HG03025 (cell line): ENCODE data around the gene ABCC5.
A peak's percentile ranks its signal among the peaks of the same experiment; 100 is the strongest.
"Not testable (repeated sequence)": the region's sequence is repeated elsewhere in the genome, so short reads cannot be mapped to it uniquely, and the experiment has no call there.

Experiments used
- ATAC-seq: cut with Tn5 transposase; IDR thresholded peaks from one replicate; pipeline ENCODE4 v1.9.1; 2021; ENCODE audit warnings: mild to moderate bottlenecking, moderate library complexity; ENCODE audit not compliant: unreplicated experiment, low FRiP score

ABCC5 gene

DNA sequence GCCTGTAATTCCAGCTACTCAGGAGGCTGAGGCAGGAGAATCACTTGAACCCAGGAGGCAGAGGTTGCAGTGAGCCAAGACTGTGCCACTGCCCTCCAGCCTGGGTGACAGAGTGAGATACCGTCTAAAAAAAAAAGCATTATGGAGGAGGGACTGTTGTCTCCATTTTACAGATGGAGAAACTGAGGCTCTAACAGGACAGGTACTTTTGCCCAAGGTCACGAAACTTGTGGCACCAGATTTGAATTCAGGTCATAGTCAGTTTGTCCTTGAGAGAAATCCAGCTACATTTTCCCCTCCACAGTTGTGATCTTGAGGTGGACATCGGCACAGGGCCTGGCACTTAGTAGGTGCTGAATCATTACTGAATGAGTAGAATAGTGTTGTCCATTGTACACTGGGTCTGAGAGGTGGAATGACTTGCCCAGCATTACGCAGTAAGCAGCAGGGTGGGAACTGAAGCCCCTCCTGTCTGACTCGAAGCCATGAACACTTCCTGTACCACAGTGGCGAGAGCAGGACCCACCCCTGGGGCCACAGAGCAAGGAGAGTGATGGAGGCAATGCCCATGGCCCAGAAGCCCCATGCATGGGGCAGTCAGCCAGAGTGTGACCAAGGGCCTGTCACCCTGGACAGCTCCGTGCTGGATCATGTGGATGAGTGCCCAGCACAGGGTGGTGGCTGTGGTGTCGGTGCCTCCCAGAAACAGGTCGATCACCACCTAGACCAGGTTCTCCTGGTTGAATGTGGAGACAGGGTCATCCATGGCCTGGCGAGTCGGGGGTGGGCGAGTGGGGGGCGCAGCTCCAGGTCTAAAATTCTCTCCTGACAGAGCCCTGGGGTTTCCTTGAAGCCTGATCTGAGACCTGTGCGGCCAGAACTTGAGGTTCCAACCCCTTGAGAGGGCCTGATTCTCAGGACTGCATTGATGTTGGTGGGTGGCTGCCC is 112.6 kb downstream of the ABCC5 start:
- no peak for ATAC-seq

DNA sequence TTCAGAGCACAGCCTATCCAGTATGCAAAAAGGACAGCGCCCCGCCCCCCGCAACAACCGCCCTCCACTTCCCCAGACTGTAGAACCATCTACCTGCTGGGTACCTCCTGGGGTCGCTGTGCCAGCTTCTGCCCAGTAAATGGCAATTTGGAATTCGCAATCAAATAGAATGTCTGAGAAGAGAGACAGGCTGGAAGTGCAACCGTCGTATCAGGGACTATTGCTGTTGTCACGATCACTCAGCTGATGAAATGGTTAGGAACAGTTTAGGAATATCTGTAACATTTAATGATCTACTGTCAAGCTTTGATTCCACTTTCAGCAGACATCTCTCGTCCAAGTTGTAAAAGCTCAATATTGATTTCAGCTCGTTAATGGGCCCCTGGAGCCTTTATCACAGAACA is 119.7 kb downstream of the ABCC5 start:
- ATAC-seq: no peak

DNA sequence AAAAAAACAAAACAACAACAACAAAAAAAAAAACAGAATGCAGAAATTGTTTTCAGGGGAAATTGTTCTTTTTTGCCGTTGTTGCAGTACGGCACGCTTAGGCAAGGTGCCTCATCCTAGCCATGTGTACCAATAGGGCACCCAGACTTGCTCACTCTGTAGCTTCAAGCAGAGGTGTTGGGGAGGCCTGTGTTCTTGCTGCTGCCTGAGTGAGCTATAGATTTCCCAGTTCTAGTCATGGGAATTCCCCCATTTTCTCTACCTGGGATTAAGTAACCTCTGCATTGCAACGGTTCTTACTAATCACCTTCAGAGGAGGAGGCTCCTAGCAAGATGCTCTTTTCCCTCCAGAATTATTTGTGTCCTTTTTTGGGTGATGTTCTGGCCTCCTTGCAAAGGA is 120.1 kb downstream of the ABCC5 start:
- ATAC-seq: no peak

DNA sequence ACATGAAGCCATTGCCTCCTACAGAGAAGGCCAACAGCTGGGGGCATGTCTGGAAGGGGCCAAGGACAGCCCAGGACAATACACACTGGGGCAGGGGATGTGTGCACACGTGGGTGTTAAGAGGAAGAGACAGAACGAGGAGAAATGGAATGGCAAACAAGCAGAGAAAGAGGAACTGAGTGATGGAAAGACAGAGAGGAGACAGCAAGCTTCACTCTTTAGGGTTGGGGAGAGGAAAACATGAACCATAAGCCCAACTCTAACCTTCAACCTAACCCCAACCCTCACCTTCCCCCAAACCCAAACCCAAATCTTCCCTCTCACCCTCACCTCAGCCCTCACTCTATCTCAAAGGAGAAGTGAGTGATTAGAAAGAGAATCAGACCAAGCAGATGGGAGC is 121.1 kb downstream of the ABCC5 start:
- ATAC-seq: no peak

DNA sequence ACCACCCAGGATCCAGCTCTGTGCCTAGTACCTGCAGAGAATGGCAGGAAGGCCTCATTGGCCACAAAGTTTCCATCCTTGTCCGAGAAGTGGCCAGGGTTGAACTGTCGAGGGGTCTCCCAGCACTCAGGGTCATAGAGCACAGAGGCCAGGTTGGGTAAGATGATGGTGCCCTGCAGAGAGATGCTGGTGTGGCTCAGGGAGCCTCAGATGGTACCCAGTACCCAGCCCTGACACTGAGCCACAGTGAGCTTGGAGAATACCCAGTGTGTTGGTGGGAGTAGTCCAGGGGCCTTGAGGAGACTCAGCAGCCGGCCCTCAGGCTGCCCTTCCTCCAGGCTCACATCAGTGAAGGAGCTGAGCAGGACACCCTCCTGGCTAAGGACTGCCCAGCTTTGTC is 121.5 kb downstream of the ABCC5 start:
- ATAC-seq: no peak

DNA sequence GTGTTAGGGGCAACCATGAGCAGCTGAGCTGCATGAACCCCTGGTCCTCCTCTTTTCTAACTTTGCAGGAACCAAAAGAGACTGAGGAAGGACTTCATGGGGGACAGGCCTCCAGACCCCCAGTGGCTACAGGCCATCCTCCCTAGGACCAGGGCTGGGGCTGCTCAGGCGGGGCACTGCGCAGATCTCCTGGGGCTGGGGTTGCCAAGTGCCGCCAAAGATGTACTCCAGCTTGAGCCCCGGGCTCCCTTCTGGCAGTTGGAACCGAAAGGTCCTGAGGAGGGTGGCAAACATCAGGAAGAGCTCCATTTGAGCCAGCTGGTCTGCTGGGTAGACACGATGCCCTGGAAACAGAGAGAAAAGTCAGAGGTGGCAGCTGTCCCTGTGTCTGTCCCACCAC is 121.9 kb downstream of the ABCC5 start:
- ATAC-seq: no peak

DNA sequence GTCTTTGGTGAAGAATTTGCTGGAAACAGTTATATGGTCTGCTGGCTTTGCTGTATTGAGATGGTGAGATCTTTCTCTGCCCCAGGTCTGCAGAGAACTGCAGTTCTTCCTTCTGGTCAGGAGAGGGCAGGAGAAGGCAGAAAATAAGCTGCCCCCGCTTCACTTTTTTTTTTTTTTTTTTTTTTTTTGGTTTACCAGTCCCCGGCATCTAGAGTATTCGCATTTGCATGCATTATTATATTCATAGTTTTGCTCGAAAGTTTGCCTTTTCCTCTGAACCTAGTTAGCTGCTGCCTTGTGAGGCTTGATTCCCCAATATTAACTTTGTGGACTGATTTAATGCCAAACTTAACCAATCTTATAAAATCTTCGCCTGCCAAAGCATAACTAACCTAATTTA is 122.4 kb downstream of the ABCC5 start:
- ATAC-seq: no peak

DNA sequence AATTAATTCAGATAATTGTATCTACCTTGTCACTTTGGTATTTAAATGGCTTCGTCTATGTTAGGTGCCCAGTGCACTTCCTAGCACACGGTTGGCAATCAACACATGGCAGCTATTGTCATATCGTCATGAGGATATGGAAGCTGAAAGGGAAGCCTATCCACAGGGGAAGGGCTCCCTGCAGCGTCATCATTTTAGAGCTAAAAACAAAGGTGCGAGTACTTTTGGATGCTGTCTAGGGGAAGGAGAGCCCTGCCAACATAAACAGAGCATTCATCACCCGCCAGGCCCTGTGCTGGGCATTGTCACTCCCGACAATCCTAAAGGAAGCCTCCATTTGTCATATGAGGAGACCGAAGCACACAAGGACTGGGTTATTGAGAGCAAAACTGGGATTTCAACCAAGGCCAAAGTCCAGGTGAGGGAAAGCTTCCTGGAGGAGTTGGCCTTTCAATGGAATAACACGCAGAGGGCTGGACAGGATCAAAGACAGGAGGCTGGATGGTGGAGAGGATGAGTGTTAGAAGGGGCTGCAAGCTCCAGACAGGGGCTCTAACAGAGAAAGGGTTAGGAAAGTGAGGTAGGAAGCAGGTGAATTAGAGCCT is 125.0 kb downstream of the ABCC5 start:
- no peak for ATAC-seq

DNA sequence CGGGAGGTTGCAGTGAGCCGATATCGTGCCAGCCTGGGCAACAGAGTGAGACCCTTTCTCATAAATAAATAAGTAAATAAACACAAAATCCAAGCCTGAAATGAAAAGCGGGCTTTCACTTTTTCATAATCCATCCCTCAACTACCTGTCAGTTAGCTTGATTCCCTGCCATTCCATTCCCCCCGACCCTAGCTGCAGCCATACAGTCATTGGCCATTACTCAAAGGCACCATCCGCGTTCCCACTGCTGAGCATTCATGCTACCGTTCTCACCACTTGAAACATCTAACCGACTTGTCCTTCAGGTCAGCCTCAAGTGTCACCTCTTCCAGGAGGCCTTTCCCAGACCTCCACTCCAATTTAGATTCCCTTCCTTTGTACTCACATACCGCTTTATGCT is 131.9 kb downstream of the ABCC5 start:
- ATAC-seq: no peak

DNA sequence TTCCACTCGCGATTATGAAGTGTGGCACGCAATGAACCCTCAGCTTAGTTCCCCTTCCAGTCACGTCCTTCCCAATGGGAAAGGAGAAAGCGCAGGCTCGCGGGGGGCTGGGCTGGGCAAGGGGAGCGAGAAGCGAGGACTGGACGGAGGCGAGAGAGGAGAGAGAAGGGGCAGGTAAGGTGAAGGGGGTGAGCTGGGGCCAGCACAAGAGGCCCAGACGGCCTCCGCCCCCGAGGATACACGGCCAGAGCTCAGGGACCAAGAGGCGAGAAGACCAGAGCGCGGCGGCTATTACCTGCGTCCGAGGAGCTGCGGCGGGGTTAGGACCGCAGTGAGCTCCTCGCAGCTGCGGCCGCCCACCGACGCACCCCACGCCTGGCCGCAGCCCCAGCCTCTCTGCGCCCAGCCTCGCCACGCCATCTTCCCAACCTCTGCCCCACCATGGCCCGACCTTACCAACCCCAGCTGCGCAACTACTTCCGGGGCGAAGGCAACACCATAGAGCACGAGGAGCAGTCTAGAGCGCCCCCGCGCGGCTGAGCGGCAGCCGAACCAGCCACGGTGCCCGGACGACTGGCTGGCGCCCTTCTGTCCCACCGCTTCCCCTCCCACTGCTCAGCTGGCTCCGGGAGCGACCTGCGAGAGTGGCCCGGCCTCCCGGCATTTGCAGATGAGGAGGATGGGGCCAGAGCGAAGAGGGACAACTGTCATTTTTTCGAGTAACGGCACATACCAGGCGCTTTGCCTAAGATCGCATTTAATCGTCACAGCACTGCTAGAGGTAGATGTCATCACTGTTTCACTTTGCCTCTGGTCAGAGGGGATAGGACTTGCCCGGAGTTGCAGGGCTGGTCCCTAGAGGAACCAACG is 133.0 kb downstream of the ABCC5 start, which contains the start of gene PARL:
TSS of gene PARL (minus strand) at position 454 of the 870 bp plus-strand sequence. CDS start at position 420, 34 bp downstream.
- ATAC-seq: peak; percentile 98

DNA sequence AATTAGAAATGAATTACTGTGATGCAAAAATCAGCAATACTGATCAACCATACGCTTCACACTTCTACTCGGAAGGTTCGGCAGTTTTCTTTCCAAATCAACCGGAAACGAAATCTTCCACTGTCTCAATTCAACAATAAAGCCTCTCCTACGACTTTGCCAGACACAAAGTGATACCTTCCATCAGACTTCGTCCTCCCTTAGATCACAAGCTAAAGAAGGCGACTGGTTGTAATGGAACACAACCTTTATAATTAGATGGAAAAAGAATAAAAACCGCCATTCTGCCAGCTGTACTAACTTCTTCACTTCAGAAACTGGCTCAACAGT is 133.6 kb downstream of the ABCC5 start:
- ATAC-seq: peak; percentile 2

DNA sequence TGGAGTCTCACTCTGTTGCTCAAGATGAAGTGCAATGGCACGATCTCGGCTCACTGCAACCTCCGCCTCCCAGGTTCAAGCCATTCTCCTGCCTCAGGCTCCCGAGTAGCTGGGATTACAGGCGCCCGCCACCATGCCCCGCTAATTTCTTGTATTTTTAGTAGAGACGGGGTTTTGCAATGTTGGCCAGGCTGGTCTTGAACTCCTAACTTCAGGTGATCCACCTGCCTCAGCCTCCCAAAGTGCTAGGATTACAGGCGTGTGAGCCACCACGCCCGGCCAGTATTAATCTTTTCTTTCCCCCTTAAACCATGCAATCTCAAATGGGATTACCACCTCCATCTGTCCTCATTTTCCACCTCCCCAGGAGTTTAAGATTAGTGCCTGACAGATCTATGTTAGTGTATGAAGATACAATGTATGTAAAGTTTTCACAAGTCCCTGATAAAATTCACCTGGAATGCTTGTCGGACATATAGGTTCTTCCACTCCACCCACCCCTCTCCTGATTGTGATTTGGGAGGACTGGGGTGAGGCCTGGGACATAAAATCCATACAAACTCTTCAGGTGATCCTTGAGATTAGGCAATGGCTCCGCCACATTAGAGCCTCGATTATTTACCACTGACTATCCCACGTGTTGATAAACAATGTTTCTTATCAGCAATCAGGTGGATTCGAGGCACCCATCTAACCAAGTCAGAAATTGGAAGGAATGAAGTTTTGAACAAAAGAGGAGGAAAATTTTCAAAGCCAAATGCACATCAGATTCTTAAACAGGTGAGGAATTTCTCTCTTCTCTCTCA is 134.2 kb downstream of the ABCC5 start:
- ATAC-seq: no peak

DNA sequence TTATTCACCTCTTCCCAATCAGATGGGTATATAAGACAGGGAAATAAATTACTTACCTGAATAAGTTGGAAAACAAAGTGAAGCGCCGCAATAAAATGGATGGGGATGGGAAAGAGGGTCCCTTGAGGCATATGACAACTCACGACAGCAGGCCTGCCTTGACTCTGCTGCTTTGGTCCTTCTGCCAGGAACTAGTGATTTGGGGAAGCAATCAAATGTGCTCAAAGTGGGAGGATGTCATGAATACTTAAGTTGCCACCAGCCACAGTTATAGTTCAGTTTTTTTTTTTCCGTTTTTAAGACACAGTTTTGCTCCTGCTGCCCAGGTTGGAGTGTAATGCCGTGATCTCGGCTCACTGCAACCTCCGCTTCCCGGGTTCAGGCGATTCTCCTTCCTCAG is 137.6 kb downstream of the ABCC5 start:
- no peak for ATAC-seq

DNA sequence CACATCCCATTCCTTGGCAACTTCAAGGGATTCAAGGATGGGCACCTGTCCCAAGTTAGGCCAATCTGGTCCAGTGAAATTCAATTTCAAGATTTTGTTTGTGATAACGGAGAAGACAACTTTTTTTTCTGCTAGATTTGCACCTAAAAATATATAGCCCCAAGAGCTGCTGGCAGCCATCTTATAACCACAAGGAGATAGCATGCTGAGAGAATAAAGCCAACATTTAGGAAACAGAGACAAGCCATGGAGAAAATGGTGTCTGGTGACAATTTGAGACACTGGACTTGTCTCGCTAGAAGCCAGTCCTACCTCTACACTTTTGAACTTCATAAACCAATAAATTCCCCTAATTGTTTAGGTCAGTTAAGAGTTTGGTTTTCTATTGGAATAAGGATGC is 138.4 kb downstream of the ABCC5 start:
- no peak for ATAC-seq

DNA sequence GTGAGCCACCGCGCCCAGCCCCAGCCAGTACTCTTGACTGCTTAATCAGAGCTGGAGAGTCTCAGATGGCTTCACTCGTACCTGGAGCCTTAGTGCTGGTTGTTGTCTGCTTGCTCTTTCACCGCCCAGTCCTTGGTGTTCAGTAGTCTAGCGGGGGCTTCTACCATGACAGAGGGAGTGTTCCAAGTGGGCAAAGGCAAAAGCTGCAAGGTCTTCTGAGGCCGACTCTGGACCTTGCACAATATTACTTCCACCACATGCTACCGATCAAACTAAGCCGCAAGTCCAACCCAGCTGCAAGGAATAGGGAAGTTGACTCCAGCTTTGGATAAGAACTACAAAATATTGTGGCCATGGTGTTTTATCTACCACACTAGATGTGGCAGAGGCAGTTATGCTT is 139.6 kb downstream of the ABCC5 start:
- no peak for ATAC-seq

DNA sequence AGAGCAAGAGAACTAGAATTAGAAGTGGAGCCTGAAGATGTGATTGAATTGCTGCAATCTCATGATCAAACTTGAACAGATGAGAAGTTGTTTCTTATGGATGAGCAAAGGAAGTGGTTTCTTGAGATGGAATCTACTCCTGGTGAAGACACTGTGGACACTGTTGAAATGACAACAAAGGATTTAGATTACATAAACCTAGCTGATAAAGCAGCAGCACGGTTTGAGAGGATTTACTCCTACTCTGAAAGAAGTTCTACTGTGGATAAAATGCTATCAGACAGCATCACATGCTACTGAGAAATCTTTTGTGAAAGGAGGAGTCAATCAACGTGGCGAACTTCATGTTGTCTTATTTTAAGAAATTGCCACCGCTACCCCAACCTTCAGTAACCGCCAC is 140.5 kb downstream of the ABCC5 start:
- ATAC-seq: not testable (repeated sequence)

DNA sequence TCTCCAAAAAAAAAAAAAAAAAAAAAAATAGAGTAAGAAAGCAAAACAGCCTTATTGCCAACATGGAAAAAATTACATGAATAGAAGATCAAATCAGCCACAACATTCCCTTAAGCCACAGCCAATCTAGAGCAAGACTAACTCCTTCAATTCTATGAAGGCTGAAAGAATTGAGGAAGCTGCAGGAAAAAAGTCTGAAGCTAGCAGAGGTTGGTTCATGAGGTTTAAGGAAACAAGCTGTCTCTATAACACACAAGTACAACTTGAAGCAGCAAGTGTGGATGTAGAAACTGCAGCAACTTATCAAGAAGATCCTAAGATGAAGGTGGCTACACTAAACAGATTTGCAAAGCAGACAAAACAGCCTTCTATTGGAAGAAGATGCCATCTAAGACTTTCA is 142.3 kb downstream of the ABCC5 start:
- no peak for ATAC-seq

DNA sequence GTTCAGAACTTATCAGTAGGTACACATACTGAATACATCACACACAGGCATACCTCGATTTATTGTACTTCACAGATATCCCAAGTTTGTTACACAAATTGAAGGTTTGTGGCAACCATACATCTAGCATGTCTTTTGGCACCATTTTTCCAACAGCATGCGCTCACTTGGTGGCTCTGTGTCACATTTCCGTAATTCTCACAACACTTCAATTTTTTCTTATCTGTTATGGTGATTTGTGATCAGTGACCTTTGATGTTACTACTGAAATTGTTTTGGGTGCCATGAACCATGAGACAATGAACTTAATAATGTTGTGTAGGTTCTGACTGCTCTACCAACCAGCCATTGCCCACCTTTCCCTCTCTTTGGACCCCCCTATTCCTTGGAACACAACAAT is 143.8 kb downstream of the ABCC5 start:
- ATAC-seq: no peak

DNA sequence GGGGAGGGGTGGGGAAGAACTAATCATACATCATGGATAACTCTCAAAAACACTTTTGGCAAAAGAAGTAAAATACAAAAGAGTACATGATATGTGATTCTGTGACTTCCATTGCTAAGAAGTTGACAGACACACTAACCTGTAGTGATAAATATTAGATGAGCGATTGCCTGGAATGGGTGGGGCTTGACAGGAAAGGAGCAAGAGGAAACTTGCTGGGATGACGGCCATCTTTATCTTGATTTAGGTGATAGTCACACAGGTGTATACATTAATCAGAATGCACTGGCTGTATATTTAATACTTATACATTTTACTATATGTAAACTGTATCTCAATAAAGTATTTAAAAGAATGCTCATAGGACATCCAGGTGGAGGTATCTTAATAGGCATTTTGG is 146.1 kb downstream of the ABCC5 start:
- ATAC-seq: no peak

DNA sequence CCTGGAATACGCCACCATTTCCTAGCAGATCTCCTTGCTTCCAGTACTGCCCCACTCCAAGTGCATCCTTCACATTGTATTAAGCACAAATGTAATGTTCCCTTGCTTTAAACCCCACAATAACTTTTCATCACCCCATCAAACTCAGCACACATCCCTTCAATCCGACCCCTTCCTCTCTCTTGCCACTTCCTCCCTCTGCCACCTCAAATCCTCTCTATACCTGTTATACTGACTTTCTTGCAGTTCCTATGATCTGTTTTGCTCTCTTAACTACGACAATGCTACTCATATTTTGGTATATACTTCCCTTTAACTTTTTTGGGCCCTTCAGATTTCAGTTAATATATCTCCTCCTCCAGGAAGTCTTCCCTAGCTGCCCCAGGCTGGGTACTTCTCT is 147.1 kb downstream of the ABCC5 start:
- no peak for ATAC-seq
